HepG2 (cell line): ENCODE data around the gene CSK. TPM values are rescaled to one million over a fixed set of nuclear protein-coding genes. Genes with fewer than 3 reads are reported as not detected.
A peak's percentile ranks its signal among the peaks of the same experiment; 100 is the strongest.

Experiments used
- FOXO4 ChIP-seq: sonication (generic); formaldehyde crosslinking; conservative IDR thresholded peaks from 2 replicates; pipeline ENCODE4 v1.8.1; 2023; ENCODE audit warnings: missing genetic modification reagents
- GATA4 ChIP-seq: sonication (generic); IDR thresholded peaks from 2 replicates; pipeline ENCODE4 v1.6.1; 2016; ENCODE audit warnings: antibody characterized with exemption, low read depth, borderline replicate concordance
- HMGA1 ChIP-seq: sonication (generic); formaldehyde crosslinking; conservative IDR thresholded peaks from 2 replicates; pipeline ENCODE4 v1.4.0; 2020; ENCODE audit warnings: missing genetic modification reagents
- MEIS1 ChIP-seq: sonication (generic); formaldehyde crosslinking; IDR thresholded peaks from 2 replicates; pipeline ENCODE4 v1.9.0; 2021; ENCODE audit warnings: mild to moderate bottlenecking, missing genetic modification reagents, moderate library complexity, borderline replicate concordance
- PAF1 ChIP-seq: IDR thresholded peaks from 2 replicates; pipeline ENCODE4 v1.6.1; 2016; ENCODE audit warnings: missing genetic modification reagents, missing compliant biosample characterization
- XRCC5 ChIP-seq: fragments of 200-400 bp; formaldehyde crosslinking; optimal IDR thresholded peaks from 2 replicates; pipeline ENCODE3; 2017; ENCODE audit warnings: mild to moderate bottlenecking, low read length
- ZEB1 ChIP-seq: IDR thresholded peaks from 2 replicates; pipeline ENCODE4 v1.6.1; 2012; ENCODE audit warnings: mild to moderate bottlenecking, low read depth, inconsistent platforms; ENCODE audit not compliant: insufficient replicate concordance
- ZMAT3 ChIP-seq: sonication (generic); formaldehyde crosslinking; conservative IDR thresholded peaks from 2 replicates; pipeline ENCODE4 v1.7.0; 2021; ENCODE audit warnings: missing genetic modification reagents
- ZNF180 ChIP-seq: sonication (generic); formaldehyde crosslinking; IDR thresholded peaks from 2 replicates; pipeline ENCODE4 v1.4.0; 2020; ENCODE audit warnings: low read depth, missing genetic modification reagents, borderline replicate concordance
- ZNF264 ChIP-seq: sonication (generic); formaldehyde crosslinking; IDR thresholded peaks from 2 replicates; pipeline ENCODE4 v1.4.0; 2020; ENCODE audit warnings: missing genetic modification reagents
- ZNF407 ChIP-seq: sonication (generic); formaldehyde crosslinking; IDR thresholded peaks from one replicate; pipeline ENCODE4 v1.5.1; 2020; ENCODE audit warnings: mild to moderate bottlenecking, missing genetic modification reagents; ENCODE audit errors: not compliant biosample characterization
- ZNF543 ChIP-seq: sonication (generic); formaldehyde crosslinking; IDR thresholded peaks from 2 replicates; pipeline ENCODE4 v1.4.0; 2020; ENCODE audit warnings: mild to moderate bottlenecking, missing genetic modification reagents
- ZNF552 ChIP-seq: sonication (generic); formaldehyde crosslinking; IDR thresholded peaks from 2 replicates; pipeline ENCODE4 v1.9.0; 2022; ENCODE audit warnings: missing genetic modification reagents, mild to moderate bottlenecking, borderline replicate concordance
- polyA plus RNA-seq, 8 experiments: library from polyadenylated mRNA; depleted of rRNA in 3 of 8; stranded (reverse) in 7 of 8; unstranded in 1 of 8; fragments of >200 nt; fragmentation: Illumina TruSeq in 4 of 8; extraction: Trizol in 4 of 8; gene quantifications; 2 replicates each; pipeline versions ENCODE4 v1.2.1 to v1.2.3, GENCODE V29; 2011 to 2016; ENCODE audit warnings: low read depth in 4 of 8, missing spikeins in 1 of 8, mixed read lengths in 1 of 8; ENCODE audit not compliant: insufficient read depth in 1 of 8
- total RNA-seq, 5 experiments: library from RNA; depleted of rRNA; stranded (reverse); fragments of >200 nt; fragmentation: Illumina TruSeq; extraction: Trizol; gene quantifications; 2 replicates each; pipeline ENCODE4 v1.2.3, GENCODE V29; 2016; ENCODE audit warnings: low read depth in 1 of 5
- TF ChIP-seq, protein P1 (sequence below): sonication (generic); formaldehyde crosslinking; IDR thresholded peaks from 2 replicates; pipeline ENCODE4 v1.4.0; 2020; ENCODE audit warnings: missing genetic modification reagents, low read depth, mild to moderate bottlenecking, borderline replicate concordance
- TF ChIP-seq, protein P2 (sequence below): sonication (generic); formaldehyde crosslinking; IDR thresholded peaks from 2 replicates; pipeline ENCODE4 v1.4.0; 2020; ENCODE audit warnings: missing genetic modification reagents
- TF ChIP-seq, protein P3 (sequence below): sonication (generic); formaldehyde crosslinking; IDR thresholded peaks from 2 replicates; pipeline ENCODE4 v1.8.1; 2023; ENCODE audit warnings: mild to moderate bottlenecking, missing genetic modification reagents, borderline replicate concordance
- TF ChIP-seq, protein P4 (sequence below): sonication (generic); formaldehyde crosslinking; IDR thresholded peaks from 2 replicates; pipeline ENCODE4 v1.4.0; 2020; ENCODE audit warnings: missing genetic modification reagents, borderline replicate concordance

CSK gene
- total and polyA plus RNA-seq, 2 of the 13 experiments (the other 11 are each of a cell fraction or from before 2014, with no cell fraction given): 12.5 to 21.3 TPM

- 0 out of 2 replicates have a peak, but pooled peaks have one; percentile 30 for TF ChIP-seq ZNF552
- TF ChIP-seq XRCC5: peak; percentile 90
- TF ChIP-seq, protein P1, sequence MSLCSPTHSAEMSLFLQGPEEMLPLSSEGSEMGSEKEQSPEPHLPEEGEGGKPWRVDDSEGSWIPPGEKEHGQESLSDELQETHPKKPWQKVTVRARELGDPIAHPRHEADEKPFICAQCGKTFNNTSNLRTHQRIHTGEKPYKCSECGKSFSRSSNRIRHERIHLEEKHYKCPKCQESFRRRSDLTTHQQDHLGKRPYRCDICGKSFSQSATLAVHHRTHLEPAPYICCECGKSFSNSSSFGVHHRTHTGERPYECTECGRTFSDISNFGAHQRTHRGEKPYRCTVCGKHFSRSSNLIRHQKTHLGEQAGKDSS (CRISPR knock-in tag): no peak
- no peak for TF ChIP-seq ZMAT3 (CRISPR knock-in tag)
- TF ChIP-seq, protein P2, sequence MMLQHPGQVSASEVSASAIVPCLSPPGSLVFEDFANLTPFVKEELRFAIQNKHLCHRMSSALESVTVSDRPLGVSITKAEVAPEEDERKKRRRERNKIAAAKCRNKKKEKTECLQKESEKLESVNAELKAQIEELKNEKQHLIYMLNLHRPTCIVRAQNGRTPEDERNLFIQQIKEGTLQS (CRISPR knock-in tag): no peak
- TF ChIP-seq, protein P3, sequence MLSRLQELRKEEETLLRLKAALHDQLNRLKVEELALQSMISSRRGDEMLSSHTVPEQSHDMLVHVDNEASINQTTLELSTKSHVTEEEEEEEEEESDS: no peak
- no peak for TF ChIP-seq ZNF180 (CRISPR knock-in tag)
- no peak for TF ChIP-seq FOXO4 (CRISPR knock-in tag)
- TF ChIP-seq, protein P4, sequence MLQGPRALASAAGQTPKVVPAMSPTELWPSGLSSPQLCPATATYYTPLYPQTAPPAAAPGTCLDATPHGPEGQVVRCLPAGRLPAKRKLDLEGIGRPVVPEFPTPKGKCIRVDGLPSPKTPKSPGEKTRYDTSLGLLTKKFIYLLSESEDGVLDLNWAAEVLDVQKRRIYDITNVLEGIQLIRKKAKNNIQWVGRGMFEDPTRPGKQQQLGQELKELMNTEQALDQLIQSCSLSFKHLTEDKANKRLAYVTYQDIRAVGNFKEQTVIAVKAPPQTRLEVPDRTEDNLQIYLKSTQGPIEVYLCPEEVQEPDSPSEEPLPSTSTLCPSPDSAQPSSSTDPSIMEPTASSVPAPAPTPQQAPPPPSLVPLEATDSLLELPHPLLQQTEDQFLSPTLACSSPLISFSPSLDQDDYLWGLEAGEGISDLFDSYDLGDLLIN: no peak
- no peak for TF ChIP-seq ZNF264 (CRISPR knock-in tag)
- no peak for TF ChIP-seq ZEB1
- no peak for TF ChIP-seq PAF1 (CRISPR knock-in tag)
- no peak for TF ChIP-seq ZNF543 (CRISPR knock-in tag)
- TF ChIP-seq HMGA1: no peak
- no peak for TF ChIP-seq GATA4
- TF ChIP-seq MEIS1 (CRISPR knock-in tag): peak; percentile 53; the same call in 1 of the 2 replicates
- no peak for TF ChIP-seq ZNF407 (CRISPR knock-in tag)
Measured at GRCh38 chr15:74799856-74800558, 18.1 kb downstream of the CSK start (continued).
